ENCODE measurements around the gene DAAM2.

DNA sequence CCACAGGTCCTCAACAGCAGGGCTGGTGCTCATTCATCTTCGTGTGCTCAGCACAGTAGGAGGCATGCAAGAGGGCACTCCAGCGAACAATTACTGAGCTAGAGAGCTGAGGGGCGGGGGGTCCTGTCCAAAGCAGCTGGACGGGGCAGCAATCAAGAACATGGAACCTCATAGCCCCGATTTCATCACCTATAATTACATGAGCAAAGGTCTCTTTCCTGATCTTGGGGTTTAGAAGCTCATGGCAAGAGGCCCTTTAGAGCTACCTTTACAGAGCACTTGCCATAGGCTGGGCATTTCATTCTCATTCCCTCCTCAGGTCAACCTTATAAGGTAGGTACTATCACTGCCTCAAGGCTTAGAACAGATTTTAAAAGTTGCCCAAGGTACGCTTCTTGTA is 131.7 kb downstream of the DAAM2 start:
- TF ChIP-seq, protein P1, sequence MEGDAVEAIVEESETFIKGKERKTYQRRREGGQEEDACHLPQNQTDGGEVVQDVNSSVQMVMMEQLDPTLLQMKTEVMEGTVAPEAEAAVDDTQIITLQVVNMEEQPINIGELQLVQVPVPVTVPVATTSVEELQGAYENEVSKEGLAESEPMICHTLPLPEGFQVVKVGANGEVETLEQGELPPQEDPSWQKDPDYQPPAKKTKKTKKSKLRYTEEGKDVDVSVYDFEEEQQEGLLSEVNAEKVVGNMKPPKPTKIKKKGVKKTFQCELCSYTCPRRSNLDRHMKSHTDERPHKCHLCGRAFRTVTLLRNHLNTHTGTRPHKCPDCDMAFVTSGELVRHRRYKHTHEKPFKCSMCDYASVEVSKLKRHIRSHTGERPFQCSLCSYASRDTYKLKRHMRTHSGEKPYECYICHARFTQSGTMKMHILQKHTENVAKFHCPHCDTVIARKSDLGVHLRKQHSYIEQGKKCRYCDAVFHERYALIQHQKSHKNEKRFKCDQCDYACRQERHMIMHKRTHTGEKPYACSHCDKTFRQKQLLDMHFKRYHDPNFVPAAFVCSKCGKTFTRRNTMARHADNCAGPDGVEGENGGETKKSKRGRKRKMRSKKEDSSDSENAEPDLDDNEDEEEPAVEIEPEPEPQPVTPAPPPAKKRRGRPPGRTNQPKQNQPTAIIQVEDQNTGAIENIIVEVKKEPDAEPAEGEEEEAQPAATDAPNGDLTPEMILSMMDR (conservative IDR thresholded peaks at IDR 0.05 in 1 of 2, IDR thresholded peaks at IDR 0.05 in 1 of 2; ENCODE audit: low read depth in 1 of 2, low read length in 2 of 2) = no peak
- TF ChIP-seq EZH2 (IDR thresholded peaks at IDR 0.05; ENCODE audit: low read length, missing control alignments) = no peak
